CD4-positive, alpha-beta T cell treated with Interleukin-6 for 4 hours (primary cell): ENCODE measurements around the gene STK11.

ENCODE experiments used
- DNase-seq: peaks from one replicate; pipeline ENCODE4 v3.0.0-alpha.2; 2020; ENCODE audit warnings: mixed read lengths

Gene STK11

GRCh38 chr19:1211494-1212234, 6.1 kb downstream of the STK11 start:
- DNase-seq = no peak

GRCh38 chr19:1213391-1214286, 8.1 kb downstream of the STK11 start:
- peak; percentile 55 for DNase-seq

- DNase-seq = no peak
Observed at GRCh38 chr19:1214299-1214861, 8.8 kb downstream of the STK11 start.

GRCh38 chr19:1214862-1215731, 9.5 kb downstream of the STK11 start:
- DNase-seq = no peak

GRCh38 chr19:1216756-1217155, 11.2 kb downstream of the STK11 start:
- no peak for DNase-seq

GRCh38 chr19:1217366-1217765, 11.8 kb downstream of the STK11 start:
- no peak for DNase-seq

- DNase-seq = no peak
Observed at GRCh38 chr19:1218751-1219567, 13.4 kb downstream of the STK11 start.

- no peak for DNase-seq
Observed at GRCh38 chr19:1219786-1220476, 14.4 kb downstream of the STK11 start.

- DNase-seq = no peak
Observed at GRCh38 chr19:1220477-1220930, 14.9 kb downstream of the STK11 start.

- DNase-seq = no peak
Observed at GRCh38 chr19:1220976-1221903, 15.7 kb downstream of the STK11 start.

GRCh38 chr19:1221904-1222255, 16.3 kb downstream of the STK11 start:
- no peak for DNase-seq

- no peak for DNase-seq
Observed at GRCh38 chr19:1222394-1222793, 16.8 kb downstream of the STK11 start.

- peak; percentile 44 for DNase-seq
Observed at GRCh38 chr19:1223018-1223855, 17.7 kb downstream of the STK11 start.

- no peak for DNase-seq
Observed at GRCh38 chr19:1224047-1224825, 18.7 kb downstream of the STK11 start.

GRCh38 chr19:1224847-1225246, 19.3 kb downstream of the STK11 start:
- DNase-seq = no peak

GRCh38 chr19:1225440-1226226, 20.1 kb downstream of the STK11 start:
- no peak for DNase-seq

- DNase-seq = no peak
Observed at GRCh38 chr19:1226227-1226518, 20.6 kb downstream of the STK11 start.
